ENCODE results near the gene LRRC8B. TPM values are rescaled to one million over a fixed set of nuclear protein-coding genes. Genes with fewer than 3 reads are reported as not detected.

Gene LRRC8B
- polyA plus RNA-seq, 3 donors: 4.5 to 9.1 (median 7.9) TPM

DNA sequence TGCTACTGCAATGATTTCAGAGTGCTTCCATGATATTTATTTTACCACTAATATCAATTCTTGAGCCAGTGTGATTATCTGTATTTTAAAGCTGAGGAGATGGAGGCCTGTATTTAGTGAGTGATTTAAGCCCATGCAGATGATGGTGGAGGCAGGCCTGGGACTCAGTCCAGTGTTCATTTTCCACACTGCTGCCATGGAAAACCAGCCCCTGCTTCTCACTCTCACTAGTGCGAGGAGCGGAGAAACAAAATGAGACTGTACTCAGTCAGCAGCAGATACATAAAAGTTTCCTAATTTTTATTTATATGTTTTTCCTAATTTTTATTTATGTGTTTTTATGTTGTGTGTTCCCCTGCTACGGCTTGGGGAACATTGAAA lies 32.8 kb downstream of the LRRC8B start:
- Histone ChIP-seq H3K9me3 (replicated peaks in 1 of 2; ENCODE audit: control insufficient read depth in 1 of 2, insufficient read depth in 1 of 2, low read length in 2 of 2) (no peaks in the 10 kb centered on the region), H3K4me2 (replicated peaks; ENCODE audit: extremely low read depth, low read length, poor library complexity, severe bottlenecking) (peak overlapping the region; percentile 52), H3K4me3 (replicated peaks in 1 of 3; ENCODE audit: low read depth in 2 of 3, low read length in 3 of 3) (peak overlapping the region in 1 of 3 experiments; percentile 35), H3K9ac (ENCODE audit: insufficient read depth, low read length, poor library complexity, severe bottlenecking) (peak overlapping the region; percentile 58), H3K27ac (ENCODE audit: low read depth in 1 of 2, low read length in 2 of 2) (peak overlapping the region; percentile 85 to 97), H3K36me3 (replicated peaks in 1 of 2; ENCODE audit: control insufficient read depth in 1 of 2, insufficient read depth in 2 of 2, low read length in 2 of 2) (no peaks in the 10 kb centered on the region), H2AFZ (ENCODE audit: insufficient read depth, low read depth, low read length, poor library complexity, severe bottlenecking) (peak overlapping the region; percentile 10), H4K20me1 (ENCODE audit: insufficient read depth, low read length) (no peaks in the 10 kb centered on the region), H3K79me2 (ENCODE audit: insufficient read depth, low read length) (peaks cover 48% of the 10 kb centered on the region), H3K27me3 (ENCODE audit: control insufficient read depth in 2 of 2, insufficient read depth in 2 of 2, low read length in 2 of 2) (no peaks in the 10 kb centered on the region), H3K4me1 (ENCODE audit: control insufficient read depth in 1 of 2, insufficient read depth in 2 of 2, low read length in 2 of 2) (peaks cover 51 to 65% of the 10 kb centered on the region in 2 donors)
- no peak for TF ChIP-seq CTCF (IDR thresholded peaks at IDR 0.05)
- H3K9me3 Mint-ChIP-seq: peaks cover 0 to 3% (median 0%) of the 10 kb centered on the region in 7 donors
- peaks cover 54% of the 10 kb centered on the region for H3K4me1 Mint-ChIP-seq
- peaks cover 0 to 2% (median 2%) of the 10 kb centered on the region in 3 donors for H3K27me3 Mint-ChIP-seq (ENCODE audit: low read depth in 3 of 3)
- peak overlapping the region in 1 of 2 donors; percentile 69 for H3K4me3 Mint-ChIP-seq
- WGBS (ENCODE audit: insufficient coverage): no CpG with 5 or more reads among the region's 3 CpGs
- no peak for DNase-seq
- H3K36me3 Mint-ChIP-seq: peaks cover 21 to 26% of the 10 kb centered on the region in 2 donors
- H3K27ac Mint-ChIP-seq: peak overlapping the region; percentile 92 to 98 (median 97)
- intact Hi-C loops (cut with micrococcal nuclease): no loop called here

DNA sequence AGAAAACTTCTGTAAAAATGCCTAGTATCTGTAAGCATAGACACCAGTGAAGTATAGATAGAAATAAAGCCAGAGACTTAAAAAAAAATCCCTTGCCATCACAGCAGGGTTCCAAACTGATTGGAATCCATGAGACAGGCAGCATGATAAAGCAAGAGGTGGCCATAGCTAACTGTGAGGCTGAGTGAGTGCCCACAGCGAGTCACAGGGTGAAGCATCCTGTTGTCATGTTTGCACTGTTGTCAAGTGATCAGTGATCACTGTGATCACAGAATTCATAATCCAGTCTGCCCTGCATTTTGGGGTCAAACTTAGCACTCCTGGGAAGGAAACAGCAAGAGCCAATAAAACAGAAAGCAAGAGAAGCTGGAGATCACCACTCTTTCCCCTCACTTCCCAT lies 33.3 kb downstream of the LRRC8B start:
- no peak for TF ChIP-seq CTCF (IDR thresholded peaks at IDR 0.05)
- Mint-ChIP-seq H3K27me3 (ENCODE audit: low read depth in 3 of 3) (peaks cover 0 to 3% (median 2%) of the 10 kb centered on the region in 3 donors), H3K27ac (peak overlapping the region; percentile 92 to 98 (median 97)), H3K4me3 (no peak overlapping the region), H3K36me3 (peaks cover 21 to 26% of the 10 kb centered on the region in 2 donors), H3K9me3 (peaks cover 0 to 3% (median 0%) of the 10 kb centered on the region in 7 donors), H3K4me1 (peaks cover 54% of the 10 kb centered on the region)
- Histone ChIP-seq H2AFZ (ENCODE audit: insufficient read depth, low read depth, low read length, poor library complexity, severe bottlenecking) (no peak overlapping the region), H3K4me2 (replicated peaks; ENCODE audit: extremely low read depth, low read length, poor library complexity, severe bottlenecking) (no peak overlapping the region), H3K4me1 (ENCODE audit: control insufficient read depth in 1 of 2, insufficient read depth in 2 of 2, low read length in 2 of 2) (peaks cover 51 to 60% of the 10 kb centered on the region in 2 donors), H3K27ac (ENCODE audit: low read depth in 1 of 2, low read length in 2 of 2) (peak overlapping the region; percentile 85 to 97), H3K79me2 (ENCODE audit: insufficient read depth, low read length) (peaks cover 51% of the 10 kb centered on the region), H3K9me3 (replicated peaks in 1 of 2; ENCODE audit: control insufficient read depth in 1 of 2, insufficient read depth in 1 of 2, low read length in 2 of 2) (no peaks in the 10 kb centered on the region), H3K36me3 (replicated peaks in 1 of 2; ENCODE audit: control insufficient read depth in 1 of 2, insufficient read depth in 2 of 2, low read length in 2 of 2) (no peaks in the 10 kb centered on the region), H3K27me3 (ENCODE audit: control insufficient read depth in 2 of 2, insufficient read depth in 2 of 2, low read length in 2 of 2) (no peaks in the 10 kb centered on the region), H4K20me1 (ENCODE audit: insufficient read depth, low read length) (no peaks in the 10 kb centered on the region), H3K4me3 (replicated peaks in 1 of 3; ENCODE audit: low read depth in 2 of 3, low read length in 3 of 3) (no peak overlapping the region), H3K9ac (ENCODE audit: insufficient read depth, low read length, poor library complexity, severe bottlenecking) (peak overlapping the region; percentile 58)
- DNase-seq: peak; percentile 48 to 63 (median 58)
- WGBS (ENCODE audit: insufficient coverage): 90% methylated on average over 1 of the region's 1 CpG
- intact Hi-C loops (cut with micrococcal nuclease): no loop called here
